HL-60 (cell line): ENCODE data around the gene EBI3.

Experiments
- GABPA ChIP-seq: IDR thresholded peaks from 2 replicates; pipeline ENCODE4 v1.6.1; 2012; ENCODE audit warnings: low read depth
- POLR2AphosphoS5 ChIP-seq: IDR thresholded peaks from 2 replicates; pipeline ENCODE4 v1.6.1; 2012; ENCODE audit warnings: low read depth
- TF ChIP-seq, protein P1 (sequence below): IDR thresholded peaks from one replicate; pipeline ENCODE4 v1.5.1; 2011; ENCODE audit warnings: low read length, control low read depth, inconsistent platforms; ENCODE audit not compliant: insufficient read depth

DNA sequence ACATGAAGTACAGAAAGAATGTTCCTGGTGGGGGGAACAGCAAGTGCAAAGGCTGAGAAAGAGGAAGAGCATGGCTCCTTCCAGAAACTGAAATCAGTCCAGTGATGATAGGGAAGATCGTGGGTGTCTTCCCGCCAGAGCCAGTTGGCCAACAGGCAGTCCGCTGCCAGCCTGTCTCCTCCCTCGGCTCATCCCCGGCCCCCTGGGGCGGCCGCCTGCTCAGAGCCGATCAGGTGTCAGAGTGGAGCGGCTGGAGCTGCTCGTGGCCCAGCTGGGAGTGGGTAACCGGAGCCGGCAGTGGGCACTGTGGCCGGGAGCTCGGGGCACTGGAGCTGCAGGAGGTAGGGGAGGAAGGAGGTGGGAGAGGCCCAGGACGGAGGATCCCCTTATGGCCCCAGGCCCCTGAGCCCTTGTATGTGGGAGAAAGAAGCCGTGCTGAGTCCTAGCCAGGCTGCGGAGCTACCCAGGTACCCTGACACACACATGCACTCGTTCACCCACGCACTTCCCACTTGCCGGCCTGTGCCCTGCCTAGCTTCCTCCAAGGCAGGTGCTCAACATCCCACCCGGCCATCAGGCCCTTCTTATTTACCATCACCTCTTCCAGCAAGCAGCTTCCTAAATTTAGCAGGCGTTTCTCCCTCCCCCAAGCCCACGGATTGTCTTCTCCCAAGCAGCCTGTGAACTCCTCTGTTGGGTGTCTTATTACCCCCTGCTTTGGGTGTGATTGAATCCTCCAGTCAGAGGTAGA lies 45.2 kb upstream of the EBI3 start:
- TF ChIP-seq POLR2AphosphoS5 (no peak), GABPA (no peak)
- TF ChIP-seq, protein P1, sequence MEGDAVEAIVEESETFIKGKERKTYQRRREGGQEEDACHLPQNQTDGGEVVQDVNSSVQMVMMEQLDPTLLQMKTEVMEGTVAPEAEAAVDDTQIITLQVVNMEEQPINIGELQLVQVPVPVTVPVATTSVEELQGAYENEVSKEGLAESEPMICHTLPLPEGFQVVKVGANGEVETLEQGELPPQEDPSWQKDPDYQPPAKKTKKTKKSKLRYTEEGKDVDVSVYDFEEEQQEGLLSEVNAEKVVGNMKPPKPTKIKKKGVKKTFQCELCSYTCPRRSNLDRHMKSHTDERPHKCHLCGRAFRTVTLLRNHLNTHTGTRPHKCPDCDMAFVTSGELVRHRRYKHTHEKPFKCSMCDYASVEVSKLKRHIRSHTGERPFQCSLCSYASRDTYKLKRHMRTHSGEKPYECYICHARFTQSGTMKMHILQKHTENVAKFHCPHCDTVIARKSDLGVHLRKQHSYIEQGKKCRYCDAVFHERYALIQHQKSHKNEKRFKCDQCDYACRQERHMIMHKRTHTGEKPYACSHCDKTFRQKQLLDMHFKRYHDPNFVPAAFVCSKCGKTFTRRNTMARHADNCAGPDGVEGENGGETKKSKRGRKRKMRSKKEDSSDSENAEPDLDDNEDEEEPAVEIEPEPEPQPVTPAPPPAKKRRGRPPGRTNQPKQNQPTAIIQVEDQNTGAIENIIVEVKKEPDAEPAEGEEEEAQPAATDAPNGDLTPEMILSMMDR, result no peak
